HG03196 (cell line): ENCODE data around the gene KLHL8.
A peak's percentile ranks its signal among the peaks of the same experiment; 100 is the strongest.

Experiments
- ATAC-seq: cut with Tn5 transposase; IDR thresholded peaks from one replicate; pipeline ENCODE4 v1.9.1; 2021; ENCODE audit not compliant: unreplicated experiment

The KLHL8 gene

DNA sequence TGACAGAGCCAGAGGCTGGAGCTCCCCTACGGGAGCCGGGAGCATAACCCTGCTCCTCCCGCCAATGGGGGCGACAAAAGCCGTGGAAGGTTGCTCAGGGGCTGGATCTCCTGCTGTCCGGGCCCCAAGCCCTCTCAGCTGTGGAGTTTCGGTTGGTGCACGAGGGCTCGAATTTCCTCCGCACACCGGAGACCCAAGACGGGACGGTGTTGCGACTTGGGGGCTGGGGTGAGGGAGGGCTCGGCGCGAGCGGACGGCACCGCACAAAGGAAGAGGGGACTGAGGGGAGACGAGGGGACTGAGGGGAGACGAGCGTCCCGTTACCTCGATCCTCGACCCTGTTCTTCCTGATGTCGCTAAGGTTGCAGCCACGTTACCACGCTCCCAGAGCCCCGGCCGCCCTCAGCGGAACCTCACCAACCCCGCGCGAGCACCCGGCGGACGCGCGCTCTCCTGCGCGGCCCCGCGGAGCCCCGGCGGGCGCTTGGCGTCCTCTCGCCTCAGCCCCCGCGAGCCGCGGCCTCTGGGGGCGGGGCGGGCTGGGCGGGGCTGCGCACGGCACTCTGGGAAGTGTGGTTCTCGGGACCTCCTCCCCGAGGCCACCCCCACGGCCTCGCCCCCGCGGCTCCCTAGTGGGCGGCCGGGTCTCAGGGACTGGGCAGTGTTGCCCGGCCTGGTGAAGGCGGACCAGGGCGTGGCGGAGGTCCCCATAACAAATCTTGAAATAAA is at the start of gene KLHL8:
Gene KLHL8 (minus strand): TSS at position 525 of the 729 bp plus-strand sequence. CDS start 25,079 bp downstream, outside the sequence.
- peak; percentile 91 for ATAC-seq

- ATAC-seq, result no peak
Measured at GRCh38 chr4:87270144-87270543, 49.7 kb upstream of the KLHL8 start.

GRCh38 chr4:87268411-87268810 is 48.0 kb upstream of the KLHL8 start:
- ATAC-seq, result no peak

GRCh38 chr4:87266986-87267385 is 46.6 kb upstream of the KLHL8 start:
- ATAC-seq, result no peak

- ATAC-seq, result no peak
Measured at GRCh38 chr4:87262886-87263285, 42.5 kb upstream of the KLHL8 start.

DNA sequence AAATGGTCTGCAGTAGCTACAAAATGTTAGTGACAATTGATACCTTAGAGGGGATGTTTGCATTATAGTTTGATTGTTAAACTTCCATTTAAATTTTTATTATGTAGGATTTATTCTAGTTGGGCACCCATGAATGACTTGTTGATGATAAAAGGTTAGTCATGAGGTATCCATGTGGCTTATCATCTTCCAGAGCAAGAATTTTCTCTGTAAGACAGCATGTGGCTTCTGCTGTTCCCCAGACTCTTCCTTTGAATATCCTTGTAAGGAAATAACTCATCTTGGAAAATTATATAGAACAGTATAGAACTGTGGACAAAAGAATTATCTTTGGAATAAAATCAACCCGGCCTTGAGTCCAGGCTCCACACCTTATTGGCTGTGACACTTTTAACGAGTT is 40.1 kb upstream of the KLHL8 start:
- ATAC-seq, result no peak

- no peak for ATAC-seq
Measured at GRCh38 chr4:87258677-87259076, 38.3 kb upstream of the KLHL8 start.

- ATAC-seq, result no peak
Measured at GRCh38 chr4:87257523-87257922, 37.1 kb upstream of the KLHL8 start.

DNA sequence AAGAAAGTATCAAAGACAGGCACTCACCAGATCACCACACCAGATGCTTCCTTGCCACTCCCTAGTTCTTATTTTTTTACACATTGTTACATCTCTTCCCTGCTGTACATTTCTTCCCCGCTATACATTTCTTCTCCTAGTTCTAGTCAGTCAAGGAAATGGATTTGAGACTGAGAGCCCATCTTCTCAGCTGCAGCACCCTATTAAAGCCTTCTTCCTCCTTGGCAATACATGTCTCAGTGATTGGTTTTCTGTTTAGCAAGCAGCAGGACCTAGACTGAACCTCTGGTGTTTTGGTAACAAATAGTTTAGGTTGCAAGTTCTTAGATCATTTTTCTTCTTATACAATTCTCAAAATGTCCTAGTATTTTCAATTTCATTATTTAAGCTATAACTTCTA is 35.3 kb upstream of the KLHL8 start:
- no peak for ATAC-seq

DNA sequence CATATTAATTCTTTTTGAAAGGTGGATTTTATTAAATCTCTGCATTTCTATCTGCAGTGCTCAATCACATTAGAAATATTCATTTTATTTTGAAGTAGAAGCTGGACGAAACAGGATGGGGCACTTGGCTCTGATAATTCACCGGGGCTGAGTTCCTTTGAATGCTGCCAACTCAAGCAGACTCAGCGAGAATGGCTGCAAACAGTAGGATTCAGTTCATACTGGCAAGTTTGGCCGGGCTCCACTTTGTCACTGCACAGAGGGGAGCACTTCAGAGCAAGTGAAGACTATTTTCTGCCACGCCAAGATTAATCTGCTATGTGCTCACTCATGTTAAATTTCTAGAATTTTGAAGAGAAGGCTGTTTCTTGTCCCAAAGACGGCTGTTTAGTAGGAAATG is 30.7 kb upstream of the KLHL8 start:
- no peak for ATAC-seq

GRCh38 chr4:87250294-87250693 is 29.9 kb upstream of the KLHL8 start:
- ATAC-seq, result no peak

DNA sequence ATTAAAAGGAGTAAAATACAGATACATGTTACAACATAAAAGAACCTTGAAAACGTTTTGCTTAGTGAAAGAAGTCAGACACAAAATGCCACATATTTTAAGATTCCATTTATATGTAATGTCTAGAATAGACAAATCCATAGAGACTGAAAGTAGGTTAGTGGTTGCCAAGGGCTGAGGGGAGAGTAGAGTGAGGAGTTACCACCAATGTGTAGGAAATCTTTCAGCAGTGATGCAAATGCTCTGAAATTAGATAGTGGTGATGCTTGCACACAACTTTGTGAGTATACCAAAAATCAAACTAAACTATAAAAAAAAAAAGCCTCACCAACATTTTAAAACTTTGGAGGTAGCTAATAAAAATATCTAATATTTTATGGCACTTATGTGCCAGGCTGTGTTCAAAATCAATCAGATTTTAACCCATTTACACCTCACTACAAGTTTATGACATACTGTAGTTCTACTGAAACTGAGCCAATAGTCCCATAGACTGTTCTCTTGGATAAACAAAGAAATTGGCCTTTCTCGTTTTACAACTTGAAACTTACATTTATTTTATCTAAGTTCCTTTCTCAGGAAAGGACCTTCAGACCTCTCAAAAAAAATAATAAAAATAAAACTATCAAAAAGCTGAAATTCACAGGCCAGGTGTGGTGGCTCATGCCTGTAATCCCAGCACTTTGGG is 29.1 kb upstream of the KLHL8 start:
- ATAC-seq, result no peak

DNA sequence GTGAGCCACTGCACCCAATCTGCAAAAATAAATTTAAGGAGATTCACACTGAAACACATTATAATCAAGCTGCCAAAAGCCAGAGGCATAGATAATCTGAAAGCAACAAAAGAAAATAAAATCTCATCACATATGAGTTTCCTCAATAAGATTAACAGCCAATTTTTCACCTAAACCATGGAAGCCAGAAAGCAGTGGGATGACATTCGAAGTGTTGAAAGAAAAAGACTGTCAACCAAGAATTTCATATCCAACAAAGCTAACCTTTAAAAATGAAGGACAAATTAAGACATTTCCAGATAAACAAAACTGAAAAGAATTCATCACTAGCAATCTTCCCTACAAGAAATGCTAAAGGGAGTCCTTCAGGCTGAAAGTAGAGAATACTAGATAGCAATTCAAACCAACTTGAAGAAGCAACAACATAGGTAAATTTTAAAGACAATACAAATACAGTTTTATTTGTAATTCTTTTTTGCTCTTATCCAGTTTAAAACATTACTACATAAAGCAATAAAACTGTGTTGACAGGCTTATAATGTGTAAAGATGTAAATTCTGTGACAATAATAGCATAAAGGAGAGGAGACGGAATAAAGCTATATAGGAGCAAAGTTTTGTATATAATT is 23.1 kb upstream of the KLHL8 start:
- no peak for ATAC-seq

GRCh38 chr4:87241336-87241735 is 20.9 kb upstream of the KLHL8 start:
- no peak for ATAC-seq

- no peak for ATAC-seq
Measured at GRCh38 chr4:87240341-87240740, 19.9 kb upstream of the KLHL8 start.

- no peak for ATAC-seq
Measured at GRCh38 chr4:87239821-87240220, 19.4 kb upstream of the KLHL8 start.

DNA sequence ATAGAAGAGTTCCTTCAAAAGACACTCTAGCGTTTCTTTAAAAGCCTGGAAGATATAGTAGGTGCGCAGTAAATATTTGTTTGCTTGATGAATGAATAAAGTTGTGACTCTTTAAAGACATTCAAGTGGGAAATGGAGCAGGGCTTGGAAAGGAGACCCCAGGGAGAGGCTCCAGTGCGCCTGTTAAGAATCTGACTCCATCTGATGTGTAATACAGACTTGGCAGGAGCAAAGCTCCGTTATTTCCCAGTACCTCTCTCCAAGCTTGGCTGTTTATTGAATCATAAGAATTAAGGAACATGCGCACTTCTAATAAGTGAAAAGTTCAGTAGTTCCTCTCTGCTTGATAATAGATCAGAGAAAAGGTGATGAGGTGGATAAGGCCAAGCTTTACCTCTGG is 18.8 kb upstream of the KLHL8 start:
- no peak for ATAC-seq

DNA sequence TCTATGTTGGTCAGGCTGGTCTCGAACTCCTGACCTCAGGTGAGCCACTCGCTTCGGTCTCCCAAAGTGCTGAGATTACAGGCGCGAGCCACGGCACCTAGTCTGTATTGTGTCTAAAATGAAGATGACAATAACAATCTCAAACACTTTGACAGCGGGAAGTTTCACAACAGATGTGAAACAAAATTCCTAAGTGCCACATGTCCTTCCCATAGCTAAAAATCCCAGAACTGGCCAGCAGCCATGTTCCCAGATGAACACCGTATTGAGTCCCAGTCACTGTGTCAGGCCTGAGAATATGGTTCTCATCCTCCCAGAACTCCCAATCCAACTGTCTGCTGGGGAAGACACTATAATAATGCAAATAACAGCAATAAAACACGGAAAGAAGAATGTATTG is 16.4 kb upstream of the KLHL8 start:
- no peak for ATAC-seq

GRCh38 chr4:87235020-87235671 is 14.7 kb upstream of the KLHL8 start:
- no peak for ATAC-seq

DNA sequence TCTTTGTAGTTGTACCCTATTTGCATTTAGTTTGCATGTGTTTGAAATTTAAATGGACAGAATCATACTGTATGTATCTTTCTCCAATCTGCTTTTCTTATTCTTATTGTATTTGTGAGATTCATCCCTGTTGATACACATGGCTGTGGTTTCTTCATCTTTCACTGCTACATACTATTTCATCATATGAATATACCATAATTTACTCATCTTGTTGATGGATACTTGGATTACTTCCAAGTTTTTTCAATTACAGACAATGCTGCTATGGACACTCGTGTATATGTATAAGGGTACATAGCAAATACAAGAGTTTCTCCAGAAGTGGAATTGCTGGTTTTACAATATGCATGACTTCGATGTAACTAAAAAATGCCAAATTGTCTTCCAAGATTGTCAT is 11.8 kb upstream of the KLHL8 start:
- ATAC-seq, result no peak

DNA sequence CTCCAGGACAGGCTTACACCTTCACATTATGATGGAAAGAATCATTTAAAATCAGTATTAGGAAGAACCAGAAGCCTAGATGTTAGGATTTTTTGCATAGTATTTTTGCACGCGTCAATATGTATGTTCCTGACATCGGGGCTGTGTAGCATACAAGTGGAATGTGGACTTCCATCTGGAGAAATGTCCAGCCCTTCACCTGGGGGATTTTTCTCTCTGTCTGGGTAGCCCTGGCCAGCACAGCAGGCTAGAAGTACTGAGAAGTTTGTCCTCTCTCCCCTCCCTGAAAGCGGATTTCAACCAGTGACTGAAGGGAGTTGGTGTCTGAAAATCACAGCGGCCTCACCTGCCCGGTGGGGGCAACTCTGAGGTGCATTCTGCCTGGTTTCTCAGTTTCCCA is 10.4 kb upstream of the KLHL8 start:
- ATAC-seq, result no peak

GRCh38 chr4:87229979-87230378 is 9.6 kb upstream of the KLHL8 start:
- ATAC-seq, result no peak
